Mesendoderm (in vitro differentiated cells): ENCODE measurements around the gene FAR1.

Experiments used
- DNase-seq: peaks from one replicate; pipeline ENCODE4 v3.0.0; 2013
- H2AK5ac ChIP-seq: 2 replicates; pipeline ENCODE4 v1.6.1; 2013; ENCODE audit warnings: low read length, inconsistent platforms
- H2BK120ac ChIP-seq: 2 replicates; pipeline ENCODE4 v1.6.1; 2013; ENCODE audit warnings: low read depth, mild to moderate bottlenecking, low read length, moderate library complexity, mixed read lengths
- H2BK15ac ChIP-seq: replicated peaks from 2 replicates; pipeline ENCODE4 v1.6.1; 2013; ENCODE audit warnings: low read depth, mild to moderate bottlenecking, moderate library complexity
- H2BK5ac ChIP-seq: 2 replicates; pipeline ENCODE4 v1.6.1; 2013; ENCODE audit warnings: low read length, inconsistent platforms
- H3K18ac ChIP-seq: 2 replicates; pipeline ENCODE4 v1.6.1; 2013; ENCODE audit warnings: mild to moderate bottlenecking, low read length, mixed read lengths
- H3K23ac ChIP-seq: one replicate; pipeline ENCODE4 v1.6.1; 2013; ENCODE audit warnings: low read length
- H3K27ac ChIP-seq: 2 replicates; pipeline ENCODE4 v1.5.1; 2013; ENCODE audit warnings: low read depth, mild to moderate bottlenecking, inconsistent platforms, low read length, moderate library complexity
- H3K27me3 ChIP-seq: 2 replicates; pipeline ENCODE4 v1.6.1; 2013; ENCODE audit warnings: low read length, control low read depth, mild to moderate bottlenecking, inconsistent platforms; ENCODE audit not compliant: insufficient read depth, poor library complexity
- H3K36me3 ChIP-seq: 2 replicates; pipeline ENCODE4 v1.6.1; 2013; ENCODE audit warnings: low read length, inconsistent platforms; ENCODE audit not compliant: control insufficient read depth, insufficient read depth
- H3K4ac ChIP-seq: one replicate; pipeline ENCODE4 v1.6.1; 2013; ENCODE audit warnings: low read depth, mild to moderate bottlenecking, low read length, moderate library complexity
- H3K4me1 ChIP-seq: 2 replicates; pipeline ENCODE4 v1.6.1; 2013; ENCODE audit warnings: low read depth, low read length, inconsistent platforms; ENCODE audit not compliant: control insufficient read depth
- H3K4me2 ChIP-seq: 2 replicates; pipeline ENCODE4 v1.6.1; 2013; ENCODE audit warnings: low read length
- H3K4me3 ChIP-seq: 2 replicates; pipeline ENCODE4 v1.5.1; 2013; ENCODE audit warnings: mild to moderate bottlenecking, low read length
- H3K56ac ChIP-seq: one replicate; pipeline ENCODE4 v1.6.1; 2013; ENCODE audit warnings: low read length
- H3K79me1 ChIP-seq: 2 replicates; pipeline ENCODE4 v1.6.1; 2013; ENCODE audit warnings: low read length, inconsistent platforms
- H3K79me2 ChIP-seq: 2 replicates; pipeline ENCODE4 v1.6.1; 2013; ENCODE audit warnings: mild to moderate bottlenecking, low read length; ENCODE audit not compliant: control insufficient read depth, insufficient read depth
- H3K9ac ChIP-seq: 2 replicates; pipeline ENCODE4 v1.6.1; 2013; ENCODE audit warnings: low read length, inconsistent platforms
- H4K5ac ChIP-seq: one replicate; pipeline ENCODE4 v1.6.1; 2013; ENCODE audit warnings: low read length
- H4K8ac ChIP-seq: one replicate; pipeline ENCODE4 v1.6.1; 2013; ENCODE audit warnings: low read depth, mild to moderate bottlenecking, control low read depth, low read length, moderate library complexity
- WGBS: extraction: QIAGEN DNeasy Blood & Tissue Kit; methylation state at CpG from one replicate; pipeline ENCODE4 v1.1.7; 2013; ENCODE audit warnings: low lambda C conversion rate, missing lambda C conversion rate; ENCODE audit not compliant: insufficient coverage; ENCODE audit errors: extremely low coverage; 5-methylcytosine and 5-hydroxymethylcytosine counted together

The FAR1 gene

DNA sequence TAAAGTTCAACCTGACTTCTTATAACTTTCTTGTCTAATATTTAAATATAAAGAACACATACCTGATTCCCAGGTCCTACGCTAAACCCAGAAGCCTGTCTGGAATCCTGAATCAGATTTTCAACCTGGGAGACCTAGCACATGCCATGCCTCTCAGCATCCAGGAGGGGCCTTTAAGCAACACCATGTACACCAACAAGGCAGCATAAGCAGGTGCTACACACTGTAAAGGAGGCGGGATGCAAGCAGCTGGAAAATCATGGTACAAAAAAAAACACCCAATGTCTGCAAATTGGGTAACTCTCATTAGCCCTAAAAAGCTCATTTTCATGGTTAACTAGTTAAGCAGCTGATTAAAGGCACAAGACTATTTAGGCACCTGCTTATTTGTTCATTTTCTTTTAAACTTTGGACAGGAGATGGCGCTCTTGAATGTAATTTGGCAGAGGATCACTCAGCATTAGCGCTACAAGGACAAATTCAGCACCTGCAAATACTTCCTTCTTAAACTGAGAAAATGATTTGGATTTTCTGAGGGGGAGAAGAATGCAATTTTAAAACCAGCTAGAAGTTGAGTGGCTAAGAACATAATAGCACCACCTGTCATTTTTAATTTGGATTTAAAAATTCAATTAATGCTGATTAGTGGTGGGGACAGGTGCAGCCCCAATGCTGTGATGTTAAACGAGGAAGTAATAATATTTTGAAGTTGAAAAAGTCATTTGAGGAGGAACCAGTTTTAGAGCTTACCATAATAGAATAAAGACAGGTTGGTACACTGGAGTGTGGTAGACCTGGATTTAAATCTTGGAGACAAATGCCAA is 104.0 kb downstream of the FAR1 start:
- Histone ChIP-seq H3K79me1 (no peaks in the 10 kb centered on the region), H3K36me3 (no peaks in the 10 kb centered on the region), H3K4me2 (no peak overlapping the region), H4K8ac (no peak overlapping the region), H3K27ac (no peak overlapping the region), H2AK5ac (no peak overlapping the region), H3K9ac (no peak overlapping the region), H3K4me3 (no peak overlapping the region), H3K18ac (no peak overlapping the region), H2BK5ac (no peak overlapping the region), H2BK120ac (no peak overlapping the region), H3K56ac (no peak overlapping the region), H2BK15ac (no peak overlapping the region), H3K79me2 (no peaks in the 10 kb centered on the region), H3K23ac (no peak overlapping the region), H4K5ac (no peak overlapping the region), H3K4ac (no peak overlapping the region), H3K4me1 (peaks cover 4% of the 10 kb centered on the region), H3K27me3 (no peaks in the 10 kb centered on the region)
- peak; percentile 87 for DNase-seq
- no CpG with 5 or more reads among the region's 5 CpGs for WGBS

DNA sequence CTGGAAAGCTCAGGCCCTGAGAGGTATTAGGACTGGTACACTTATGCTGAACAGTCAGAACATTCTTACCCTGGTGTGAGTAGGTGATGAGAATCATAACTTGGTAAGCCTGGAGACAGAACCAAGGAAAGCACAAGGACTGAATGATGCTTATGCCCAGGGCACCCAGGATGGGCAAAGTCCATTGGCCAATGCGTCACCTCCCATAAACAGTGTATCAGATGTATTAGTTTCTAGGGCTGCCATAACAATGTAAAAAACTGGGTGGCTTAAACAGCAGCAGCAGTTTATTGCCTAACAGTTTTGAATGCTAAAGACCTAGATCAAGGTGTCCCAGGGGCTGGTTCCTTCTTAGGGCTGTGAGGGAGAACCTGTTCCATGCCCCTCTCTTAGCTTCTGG is 107.0 kb downstream of the FAR1 start:
- no peak overlapping the region for H3K27ac ChIP-seq
- no peaks in the 10 kb centered on the region for H3K27me3 ChIP-seq
- H2BK120ac ChIP-seq, result no peak overlapping the region
- DNase-seq, result no peak
- peak overlapping the region; percentile 9 for H3K18ac ChIP-seq
- H3K56ac ChIP-seq, result no peak overlapping the region
- H3K79me2 ChIP-seq, result no peaks in the 10 kb centered on the region
- H3K4me3 ChIP-seq, result no peak overlapping the region
- no peak overlapping the region for H2BK15ac ChIP-seq
- no peak overlapping the region for H3K9ac ChIP-seq
- no peaks in the 10 kb centered on the region for H3K79me1 ChIP-seq
- no CpG with 5 or more reads among the region's 1 CpG for WGBS
- H3K4ac ChIP-seq, result no peak overlapping the region
- peak overlapping the region; percentile 70 for H2AK5ac ChIP-seq
- no peak overlapping the region for H2BK5ac ChIP-seq
- no peak overlapping the region for H4K5ac ChIP-seq
- peaks cover 12% of the 10 kb centered on the region for H3K4me1 ChIP-seq
- no peak overlapping the region for H3K4me2 ChIP-seq
- no peak overlapping the region for H4K8ac ChIP-seq
- H3K36me3 ChIP-seq, result no peaks in the 10 kb centered on the region
- H3K23ac ChIP-seq, result no peak overlapping the region

DNA sequence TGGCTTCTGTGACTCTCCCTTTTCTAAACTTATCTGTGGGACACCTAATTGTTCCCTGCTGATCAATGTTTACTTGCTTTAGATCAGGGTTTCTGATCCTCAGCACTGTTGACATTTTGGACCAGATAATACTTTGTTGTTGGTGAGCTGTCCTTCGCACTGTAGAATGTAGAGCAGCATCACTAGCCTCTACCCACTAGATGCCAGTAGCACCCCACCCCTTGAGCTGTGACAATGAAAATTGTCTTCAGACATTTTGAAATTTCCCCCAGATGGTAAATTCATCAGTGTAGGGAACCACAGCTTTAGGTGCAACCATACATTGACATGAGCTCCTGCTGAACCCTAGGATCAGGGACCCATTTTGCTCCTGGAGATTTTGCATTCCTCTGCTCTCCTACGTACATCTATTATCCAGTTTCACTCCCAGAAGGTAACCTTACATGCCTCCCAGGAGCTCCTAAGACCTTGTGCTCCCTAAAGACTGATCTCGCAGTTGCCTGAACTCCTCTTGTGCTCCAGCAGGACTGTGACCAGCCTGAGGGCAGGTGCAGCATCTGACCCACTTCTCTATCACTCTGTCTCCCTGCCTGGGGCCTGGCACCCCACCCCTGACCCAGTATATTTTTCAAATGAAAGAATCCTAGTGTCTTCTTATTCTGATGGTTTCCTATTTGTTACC is 107.8 kb downstream of the FAR1 start:
- peak overlapping the region; percentile 66 for H3K56ac ChIP-seq
- H4K8ac ChIP-seq, result no peak overlapping the region
- no peak overlapping the region for H4K5ac ChIP-seq
- H3K79me2 ChIP-seq, result no peaks in the 10 kb centered on the region
- H3K4me2 ChIP-seq, result no peak overlapping the region
- H3K4me3 ChIP-seq, result no peak overlapping the region
- H3K23ac ChIP-seq, result no peak overlapping the region
- H2BK120ac ChIP-seq, result no peak overlapping the region
- peak overlapping the region; percentile 93 for H2BK15ac ChIP-seq
- peak; percentile 84 for DNase-seq
- H3K36me3 ChIP-seq, result no peaks in the 10 kb centered on the region
- H3K27me3 ChIP-seq, result no peaks in the 10 kb centered on the region
- H2BK5ac ChIP-seq, result peak overlapping the region; percentile 73
- peak overlapping the region; percentile 9 for H3K27ac ChIP-seq
- no peak overlapping the region for H3K9ac ChIP-seq
- peak overlapping the region; percentile 52 for H2AK5ac ChIP-seq
- no CpG with 5 or more reads among the region's 3 CpGs for WGBS
- H3K4ac ChIP-seq, result peak overlapping the region; percentile 96
- H3K18ac ChIP-seq, result peak overlapping the region; percentile 52
- H3K79me1 ChIP-seq, result no peaks in the 10 kb centered on the region
- peaks cover 12% of the 10 kb centered on the region for H3K4me1 ChIP-seq

DNA sequence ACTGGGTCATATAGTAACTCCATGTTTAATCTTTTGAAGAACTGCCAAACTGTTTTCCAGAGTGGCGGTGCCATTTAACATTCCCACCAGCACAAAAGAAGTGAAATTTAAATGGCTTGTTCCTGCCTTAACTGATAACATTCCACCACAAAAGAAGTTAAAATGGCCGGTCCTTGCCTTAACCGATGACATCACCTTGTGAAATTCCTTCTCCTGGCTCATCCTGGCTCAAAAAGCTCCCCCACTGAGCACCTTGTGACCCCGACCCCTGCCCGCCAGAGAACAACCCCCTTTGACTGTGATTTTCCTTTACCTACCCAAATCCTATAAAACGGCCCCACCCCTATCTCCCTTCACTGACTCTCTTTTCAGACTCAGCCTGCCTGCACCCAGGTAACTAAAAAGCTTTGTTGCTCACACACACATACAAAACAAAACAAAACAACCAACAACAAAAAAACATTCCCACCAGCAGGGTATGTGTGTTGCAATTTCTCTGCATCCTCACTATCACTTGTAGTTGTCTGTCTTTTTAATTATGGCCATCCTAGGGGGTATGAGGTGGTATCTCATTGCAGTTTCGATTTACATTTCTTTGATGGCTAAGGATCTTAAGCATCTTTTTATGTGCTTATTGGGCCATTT is 109.0 kb downstream of the FAR1 start:
- WGBS, result no CpG with 5 or more reads among the region's 7 CpGs
- Histone ChIP-seq H3K79me1 (no peaks in the 10 kb centered on the region), H4K8ac (no peak overlapping the region), H3K4ac (no peak overlapping the region), H3K18ac (no peak overlapping the region), H2BK15ac (no peak overlapping the region), H2BK120ac (no peak overlapping the region), H2BK5ac (no peak overlapping the region), H3K4me2 (no peak overlapping the region), H3K27ac (no peak overlapping the region), H3K4me1 (peaks cover 14% of the 10 kb centered on the region), H3K56ac (peak overlapping the region; percentile 3), H2AK5ac (no peak overlapping the region), H4K5ac (no peak overlapping the region), H3K36me3 (no peaks in the 10 kb centered on the region), H3K79me2 (no peaks in the 10 kb centered on the region), H3K4me3 (no peak overlapping the region), H3K27me3 (no peaks in the 10 kb centered on the region), H3K23ac (no peak overlapping the region), H3K9ac (no peak overlapping the region)
- peak; percentile 96 for DNase-seq

DNA sequence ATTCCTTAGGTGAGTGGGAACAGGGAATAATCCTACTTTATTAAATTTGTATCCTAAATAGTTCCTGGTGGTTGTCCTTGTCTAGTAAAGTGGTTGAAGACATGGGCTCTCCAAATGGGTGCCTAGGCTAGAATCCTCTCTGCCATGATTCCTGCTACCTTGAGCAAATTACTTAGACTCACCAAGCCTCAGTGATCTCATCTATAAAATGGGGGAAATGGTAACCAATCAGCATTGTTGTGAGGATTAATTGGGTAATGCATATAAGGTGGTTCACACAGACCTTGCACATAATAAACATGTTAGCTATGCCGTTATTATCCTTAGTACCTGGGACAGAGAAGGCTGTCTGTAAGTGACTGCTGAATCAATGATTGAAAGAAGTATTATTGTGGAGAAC is 109.9 kb downstream of the FAR1 start:
- H3K23ac ChIP-seq, result no peak overlapping the region

More for the DNA sequence above, 109.9 kb downstream of the FAR1 start:
- Histone ChIP-seq H4K8ac (no peak overlapping the region), H4K5ac (no peak overlapping the region), H3K27me3 (no peaks in the 10 kb centered on the region), H3K4me3 (no peak overlapping the region), H3K79me1 (no peaks in the 10 kb centered on the region), H3K27ac (no peak overlapping the region), H3K56ac (peak overlapping the region; percentile 67), H3K4me2 (no peak overlapping the region), H2BK5ac (peak overlapping the region; percentile 52), H3K79me2 (no peaks in the 10 kb centered on the region), H2BK120ac (no peak overlapping the region), H3K4ac (peak overlapping the region; percentile 31), H3K9ac (peak overlapping the region; percentile 11), H3K36me3 (no peaks in the 10 kb centered on the region), H2AK5ac (no peak overlapping the region), H3K4me1 (peaks cover 16% of the 10 kb centered on the region), H2BK15ac (no peak overlapping the region), H3K18ac (peak overlapping the region; percentile 40)
- no CpG with 5 or more reads among the region's 1 CpG for WGBS
- DNase-seq, result no peak
